RPMI7951 (cell line): Measurements from ENCODE around the gene PLAAT2. TPM values are rescaled to one million over a fixed set of nuclear protein-coding genes. Genes with fewer than 3 reads are reported as not detected.
A peak's percentile ranks its signal among the peaks of the same experiment; 100 is the strongest.

ENCODE experiments used
- DNase-seq: peaks from one replicate; pipeline ENCODE4 v3.0.0-alpha.2; 2012; ENCODE audit warnings: low read depth
- total RNA-seq: library from RNA; depleted of rRNA; stranded (reverse); fragments of >200 nt; shearing (Covaris generic); gene quantifications from 2 replicates; pipeline ENCODE4 v1.2.3, GENCODE V29; 2014; rRNA removed

Gene PLAAT2
- total RNA-seq, 1 experiment from 2014 or later = not detected

GRCh38 chr11:63518548-63518947, 44.6 kb downstream of the PLAAT2 start:
- peak; percentile 49 for DNase-seq

DNA sequence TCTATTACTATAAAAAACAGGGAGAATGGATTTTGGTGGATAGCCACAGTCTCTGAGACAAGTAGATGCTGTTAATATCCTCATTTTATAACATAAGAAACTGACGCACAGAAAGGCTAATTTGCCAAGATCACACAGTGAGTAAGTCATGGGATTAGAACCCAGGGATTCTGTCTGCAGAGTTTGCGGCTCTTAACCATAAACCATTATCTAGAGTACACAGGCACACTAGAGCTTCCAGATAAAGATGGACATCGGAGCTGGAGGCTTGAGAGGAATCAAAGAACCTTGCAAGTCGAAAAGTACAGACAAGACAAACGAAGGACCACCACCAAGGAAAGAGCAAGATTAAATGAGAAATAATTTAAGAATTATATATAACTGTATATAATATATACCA, 46.0 kb downstream of the PLAAT2 start:
- DNase-seq = no peak

GRCh38 chr11:63516109-63516508, 47.1 kb downstream of the PLAAT2 start:
- DNase-seq = no peak

GRCh38 chr11:63512816-63513215, 50.4 kb downstream of the PLAAT2 start:
- DNase-seq = no peak

DNA sequence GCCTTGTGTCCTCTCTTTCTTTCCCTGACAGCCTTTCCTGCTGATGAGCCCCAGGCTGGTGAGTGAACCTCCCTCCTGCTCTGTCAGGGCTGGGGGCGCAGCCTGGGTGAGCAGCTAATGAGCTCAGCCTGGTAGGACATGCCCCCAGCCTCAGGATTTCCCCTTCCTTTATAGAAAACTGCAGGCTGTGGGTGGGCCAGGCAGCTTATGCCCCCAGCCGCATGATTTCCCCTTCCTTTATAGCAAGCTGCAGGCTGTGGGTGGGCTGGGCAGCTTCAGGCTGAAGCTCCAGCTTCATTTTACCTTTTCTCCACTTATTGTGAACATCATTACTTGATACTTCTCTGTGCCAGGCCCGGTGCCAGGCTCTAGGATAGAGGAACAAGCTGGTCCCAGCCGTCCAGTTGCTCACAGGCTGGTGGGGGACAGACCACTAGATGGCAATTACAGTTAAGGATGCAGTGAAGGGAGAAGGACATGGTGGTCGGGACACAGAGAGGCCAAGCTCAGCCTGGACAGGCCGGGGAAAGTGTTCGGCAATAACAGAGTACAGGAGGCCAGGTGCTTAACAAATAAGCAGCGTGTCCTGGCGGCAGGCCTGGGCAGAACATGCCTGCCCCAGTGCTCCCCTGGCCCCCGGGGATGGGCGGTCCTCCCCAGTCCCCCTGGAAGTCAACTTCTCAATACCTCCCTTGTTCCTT, 52.0 kb downstream of the PLAAT2 start:
- DNase-seq = no peak

- peak; percentile 56 for DNase-seq
These were observed 52.7 kb downstream of the PLAAT2 start for GRCh38 chr11:63510360-63511047.

DNA sequence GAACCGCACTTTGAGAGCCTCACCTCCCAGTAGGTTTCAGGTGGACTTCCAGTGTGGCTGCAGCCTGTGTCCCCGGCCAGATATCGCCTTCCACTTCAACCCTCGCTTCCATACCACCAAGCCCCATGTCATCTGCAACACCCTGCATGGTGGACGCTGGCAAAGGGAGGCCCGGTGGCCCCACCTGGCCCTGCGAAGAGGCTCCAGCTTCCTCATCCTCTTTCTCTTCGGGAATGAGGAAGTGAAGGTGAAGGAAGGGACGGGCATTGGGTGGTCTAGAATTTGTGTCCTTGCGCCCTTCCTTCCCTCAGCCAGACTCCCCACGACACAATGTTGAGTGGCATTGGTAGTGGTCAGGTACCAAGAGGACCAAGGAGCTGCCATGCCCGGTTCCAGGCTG, 54.4 kb downstream of the PLAAT2 start:
- no peak for DNase-seq

DNA sequence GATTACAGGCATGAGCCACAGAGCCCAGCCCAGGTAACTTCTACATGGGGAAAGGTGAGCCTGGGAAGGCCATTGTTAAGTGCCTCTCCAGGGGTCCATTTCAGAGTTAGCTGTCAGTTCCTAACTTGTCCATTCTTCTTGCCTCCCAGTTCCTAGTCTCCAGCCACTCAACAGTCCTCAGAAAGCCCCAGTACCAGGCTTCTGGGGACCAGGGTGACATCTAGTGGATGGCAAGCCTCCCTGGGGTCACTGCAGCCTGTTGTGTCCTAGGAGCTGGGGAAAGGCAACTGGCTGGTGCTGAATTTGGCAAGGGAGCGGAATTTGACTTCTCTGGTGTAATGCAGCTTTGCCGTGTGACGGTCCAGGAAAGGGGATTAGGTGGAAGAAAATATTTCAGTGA, 55.2 kb downstream of the PLAAT2 start:
- peak; percentile 41 for DNase-seq

DNA sequence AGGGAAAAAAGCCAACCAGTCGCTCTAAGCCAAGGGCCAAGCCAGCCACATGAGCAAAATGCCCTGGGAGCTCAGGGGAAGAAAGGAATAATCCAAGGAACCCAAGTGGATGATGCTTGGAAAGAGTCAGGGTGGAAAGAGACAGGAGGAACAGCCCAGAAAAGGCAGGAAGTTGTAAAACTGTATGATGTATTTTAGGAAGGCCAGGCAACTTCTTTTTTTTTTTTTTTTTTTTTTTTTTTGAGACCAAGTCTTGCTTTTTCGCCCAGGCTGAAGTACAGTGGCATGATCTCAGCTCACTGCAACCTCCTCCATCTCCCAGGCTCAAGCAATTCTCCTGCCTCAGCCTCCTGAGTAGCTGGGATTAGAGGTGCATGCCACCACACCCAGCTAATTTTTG, 55.7 kb downstream of the PLAAT2 start:
- DNase-seq = no peak

GRCh38 chr11:63506876-63507275, 56.3 kb downstream of the PLAAT2 start:
- no peak for DNase-seq

DNA sequence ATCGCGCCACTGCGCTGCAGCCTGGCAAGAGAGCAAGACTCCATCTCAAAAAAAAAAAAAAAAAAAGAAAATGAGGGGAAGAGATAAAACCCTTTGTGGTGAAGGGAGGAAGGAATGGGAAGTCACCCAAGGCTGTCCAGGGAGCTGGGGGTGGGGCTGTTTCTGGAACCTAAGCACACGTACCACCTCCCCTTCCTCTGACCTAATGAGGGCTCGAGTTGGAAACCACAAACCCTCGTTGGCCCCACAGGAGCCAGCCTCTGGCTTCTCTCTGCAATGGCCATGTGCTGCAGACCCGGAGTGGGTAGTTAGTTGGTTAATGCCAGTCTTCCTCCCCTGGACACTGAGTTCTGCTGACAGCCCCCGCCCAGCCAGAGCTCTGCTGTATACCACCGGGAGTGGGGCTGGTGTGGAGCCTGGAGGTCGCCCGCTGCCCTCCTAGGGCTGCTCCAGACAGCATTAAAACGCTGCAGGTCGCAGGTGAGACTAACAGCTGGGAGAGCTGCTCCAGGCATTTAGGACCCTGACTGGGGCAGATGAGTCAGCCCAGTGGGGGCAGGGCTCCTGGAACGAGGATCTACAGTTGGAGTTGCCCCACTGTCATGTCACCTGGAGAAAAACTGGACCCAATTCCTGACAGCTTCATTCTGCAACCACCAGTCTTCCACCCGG, 57.2 kb downstream of the PLAAT2 start, which contains the start of gene LGALS12:
LGALS12 (plus strand) TSS at position 228 of the 672 bp plus-strand sequence; CDS start at position 603, 375 bp downstream.
- peak; percentile 14 for DNase-seq

DNA sequence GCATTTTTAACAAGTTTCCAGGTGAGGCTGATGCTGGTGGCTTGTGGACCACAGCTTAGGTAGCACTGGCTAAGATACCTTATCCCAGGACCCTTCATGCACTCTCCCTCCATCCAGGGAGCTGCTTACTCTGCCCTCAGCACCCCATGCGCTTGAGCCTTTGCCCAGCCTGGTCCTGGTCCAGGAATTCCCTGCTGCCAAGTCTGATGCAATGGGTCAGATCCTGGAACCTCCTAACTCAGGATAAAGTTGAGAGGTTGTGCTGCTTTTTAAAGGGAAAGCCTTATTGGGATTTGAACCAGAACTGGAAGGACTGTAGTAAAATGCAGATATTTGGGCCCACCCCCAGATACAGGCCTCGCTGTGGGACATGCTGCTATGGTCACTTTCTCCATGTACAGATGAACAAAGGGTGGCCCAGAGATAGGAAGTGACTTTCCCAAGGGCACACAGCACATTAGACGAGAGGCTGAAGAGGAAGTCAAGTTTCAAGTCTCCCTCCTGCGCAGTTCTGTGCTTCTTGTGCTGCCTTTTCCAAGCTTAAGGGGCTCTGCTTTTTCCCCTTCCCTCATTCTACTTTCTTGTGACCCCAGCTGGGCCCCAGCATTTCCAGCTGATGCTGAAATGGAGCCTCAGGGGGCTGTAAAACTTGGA, 58.1 kb downstream of the PLAAT2 start:
- DNase-seq = no peak

DNA sequence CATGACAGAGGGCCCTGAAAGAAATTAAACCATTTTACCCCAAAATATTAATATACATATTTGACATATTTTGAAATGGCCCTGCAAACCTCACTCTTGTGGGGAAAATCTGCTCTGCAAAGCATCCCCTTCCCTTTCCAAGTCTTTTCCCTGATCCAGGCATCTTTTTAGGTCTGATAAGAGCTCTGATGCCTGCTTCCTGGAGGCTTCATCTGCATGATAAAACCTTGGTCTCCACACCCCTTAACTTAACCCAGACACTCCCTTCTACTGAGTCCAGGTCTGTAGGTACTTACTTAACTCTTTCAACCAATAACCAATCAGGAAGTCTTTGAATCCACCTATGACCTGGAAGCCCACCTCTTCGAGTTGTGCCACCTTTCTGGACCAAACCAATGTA, 59.1 kb downstream of the PLAAT2 start:
- no peak for DNase-seq

GRCh38 chr11:63503492-63503891, 59.7 kb downstream of the PLAAT2 start:
- DNase-seq = no peak

Other genes starting within 250 kb of the PLAAT2 start
- not detected in 2 replicates for gene SLC22A9, start 193.6 kb downstream of the PLAAT2 start, total RNA-seq
- gene PLAAT5, start 72.2 kb downstream of the PLAAT2 start, total RNA-seq = not detected in 2 replicates
- gene LGALS12, start 57.3 kb downstream of the PLAAT2 start, total RNA-seq = 0.12 TPM in 1 of 2 replicates, not detected in the other
- 22.1 and 36.3 TPM in 2 replicates for gene PLAAT4, start 26.6 kb downstream of the PLAAT2 start, total RNA-seq
- 7.3 and 8.8 TPM in 2 replicates for gene PLAAT3, start 51.1 kb upstream of the PLAAT2 start, total RNA-seq
- 128 and 139 TPM in 2 replicates for gene ATL3, start 108.0 kb upstream of the PLAAT2 start, total RNA-seq
- gene RTN3, start 118.1 kb upstream of the PLAAT2 start, total RNA-seq = 109 and 114 TPM in 2 replicates
- 6.0 and 8.0 TPM in 2 replicates for gene ZFTA, start 205.4 kb upstream of the PLAAT2 start, total RNA-seq